Stomach (tissue), 4 donors: ENCODE measurements around the gene BRD7.

ENCODE experiments used
- CTCF ChIP-seq, 7 experiments: fragments of 450-650 bp in 4 of 7; fragments of 200-600 bp in 3 of 7; sonication (generic) in 3 of 7; IDR thresholded peaks; one replicate each; pipeline ENCODE4 v1.5.1; 2016 to 2019; ENCODE audit warnings: antibody characterized with exemption in 7 of 7, control low read depth in 2 of 7, mild to moderate bottlenecking in 1 of 7
- EP300 ChIP-seq: sonication (generic); formaldehyde crosslinking; IDR thresholded peaks from one replicate; pipeline ENCODE4 v1.6.1; 2017; ENCODE audit warnings: antibody characterized with exemption

- no peak for TF ChIP-seq CTCF (IDR thresholded peaks at IDR 0.05)
- no peak for TF ChIP-seq EP300
Measured at GRCh38 chr16:50386139-50386538, 17.4 kb upstream of the BRD7 start.
